Panc1 (cell line): ENCODE measurements around the gene AHCTF1.

Source experiments
- CTCF ChIP-seq: fragments of 450-650 bp; IDR thresholded peaks from 2 replicates; pipeline ENCODE4 v1.5.1; 2017; ENCODE audit warnings: mild to moderate bottlenecking
- POLR2AphosphoS5 ChIP-seq: IDR thresholded peaks from 2 replicates; pipeline ENCODE4 v1.6.1; 2012; ENCODE audit warnings: mild to moderate bottlenecking, low read depth, low read length, moderate library complexity
- REST ChIP-seq, 2 experiments: IDR thresholded peaks; 2 replicates each; pipeline ENCODE4 v1.6.1; 2011 to 2012; ENCODE audit warnings: low read depth in 2 of 2, control low read depth in 1 of 2, low read length in 1 of 2, mild to moderate bottlenecking in 1 of 2, moderate library complexity in 1 of 2; ENCODE audit not compliant: insufficient read depth in 1 of 2
- TCF7L2 ChIP-seq: IDR thresholded peaks from 2 replicates; pipeline ENCODE4 v1.6.1; 2011; ENCODE audit warnings: mild to moderate bottlenecking, low read depth, low read length, inconsistent platforms

GRCh38 chr1:246793356-246793896, 138.3 kb downstream of the AHCTF1 start:
- TF ChIP-seq CTCF (no peak), POLR2AphosphoS5 (no peak), TCF7L2 (no peak), REST (IDR thresholded peaks at IDR 0.05; ENCODE audit: insufficient read depth in 1 of 2, low read depth in 2 of 2, low read length in 1 of 2) (no peak)
